PC-3 (cell line): Measurements from ENCODE around the gene PREB. TPM values are rescaled to one million over a fixed set of nuclear protein-coding genes. Genes with fewer than 3 reads are reported as not detected.

Experiments
- ATAC-seq: fragments of 200-7000 bp; cut with Tn5 transposase; 2 replicates; pipeline ENCODE4 v1.9.1; 2020; ENCODE audit warnings: mild to moderate bottlenecking, moderate library complexity
- BruUV-seq: library from RNA; stranded (reverse); fragments of 400-500 nt; replicated peaks from 2 replicates; lab custom pipeline; 2021; lab: Mats Ljungman, UMichigan
- CTCF ChIA-PET: fragments of 300-600 bp; sonication (Branson Sonifier 250); formaldehyde crosslinking; loops from one replicate; lab custom pipeline; 2022; ENCODE audit warnings: antibody characterized with exemption; lab: Charles Lee
- POLR2A ChIA-PET: fragments of 300-600 bp; sonication (Branson Sonifier 250); formaldehyde crosslinking; loops from one replicate; lab custom pipeline; 2022; ENCODE audit warnings: antibody characterized with exemption; ENCODE audit not compliant: unreplicated experiment; lab: Charles Lee
- DNase-seq: peaks from one replicate; pipeline ENCODE4 v3.0.0-alpha.2; 2015
- H2AFZ ChIP-seq: fragments of 300-600 bp; sonication (generic); 2 replicates; pipeline ENCODE4 v1.6.0; 2016; ENCODE audit warnings: antibody characterized with exemption, low read length
- H3F3A ChIP-seq: fragments of 300-600 bp; sonication (generic); one replicate; pipeline ENCODE4 v1.6.0; 2017; ENCODE audit warnings: antibody characterized with exemption, low read length, control low read depth, mild to moderate bottlenecking; ENCODE audit not compliant: unreplicated experiment
- H3K27ac ChIP-seq: fragments of 300-600 bp; sonication (generic); 2 replicates; pipeline ENCODE4 v1.5.1; 2016; ENCODE audit warnings: mild to moderate bottlenecking, low read length
- H3K27me3 ChIP-seq: fragments of 300-600 bp; sonication (generic); 2 replicates; pipeline ENCODE4 v1.6.1; 2016; ENCODE audit warnings: low read length, mixed read lengths
- H3K36me3 ChIP-seq: fragments of 300-600 bp; sonication (generic); 2 replicates; pipeline ENCODE4 v1.6.1; 2016; ENCODE audit warnings: low read depth, mixed run types, low read length, mixed read lengths
- H3K4me1 ChIP-seq: fragments of 300-600 bp; sonication (generic); 2 replicates; pipeline ENCODE4 v1.5.1; 2016; ENCODE audit warnings: low read length; ENCODE audit not compliant: insufficient read depth
- H3K4me2 ChIP-seq: fragments of 300-600 bp; sonication (generic); 2 replicates; pipeline ENCODE4 v1.6.0; 2016; ENCODE audit warnings: low read length
- H3K4me3 ChIP-seq: fragments of 300-600 bp; sonication (generic); 2 replicates; pipeline ENCODE4 v1.5.1; 2016; ENCODE audit warnings: mild to moderate bottlenecking, low read length, mixed read lengths
- H3K79me2 ChIP-seq: fragments of 300-600 bp; sonication (generic); 2 replicates; pipeline ENCODE4 v1.6.1; 2017; ENCODE audit warnings: low read length, mixed read lengths
- H3K9ac ChIP-seq: fragments of 300-600 bp; sonication (generic); 2 replicates; pipeline ENCODE4 v1.6.0; 2016; ENCODE audit warnings: mild to moderate bottlenecking, low read length
- H3K9me2 ChIP-seq: fragments of 300-600 bp; sonication (generic); replicated peaks from 2 replicates; pipeline ENCODE4 v1.6.1; 2016; ENCODE audit warnings: mixed run types, low read length, mixed read lengths
- H3K9me3 ChIP-seq: fragments of 300-600 bp; sonication (generic); 2 replicates; pipeline ENCODE4 v1.6.1; 2016; ENCODE audit warnings: low read length, mixed read lengths
- H4K20me1 ChIP-seq: fragments of 300-600 bp; sonication (generic); 2 replicates; pipeline ENCODE4 v1.6.1; 2016; ENCODE audit warnings: low read length, mixed read lengths
- CTCF ChIP-seq: fragments of 300-600 bp; sonication (generic); conservative IDR thresholded peaks from 2 replicates; pipeline ENCODE4 v1.5.1; 2017; ENCODE audit warnings: antibody characterized with exemption, low read depth, mild to moderate bottlenecking, low read length
- EZH2 ChIP-seq: fragments of 300-600 bp; sonication (generic); IDR thresholded peaks from one replicate; pipeline ENCODE4 v1.6.1; 2017; ENCODE audit warnings: antibody characterized with exemption, mild to moderate bottlenecking, low read length; ENCODE audit not compliant: unreplicated experiment
- EZH2phosphoT487 ChIP-seq: fragments of 300-600 bp; sonication (generic); IDR thresholded peaks from 2 replicates; pipeline ENCODE4 v1.6.1; 2018; ENCODE audit warnings: mild to moderate bottlenecking, antibody characterized with exemption, low read length, borderline replicate concordance
- intact Hi-C: fragments of 100-400 bp; cut with micrococcal nuclease; formaldehyde crosslinking; loops from 2 replicates; pipeline ENCODE4 v1.9.0; 2023
- total RNA-seq: library from RNA; depleted of rRNA; stranded (reverse); fragments of >200 nt; gene quantifications from 2 replicates; pipeline ENCODE4 v1.2.3, GENCODE V29; 2014

PREB gene
- total RNA-seq, 1 experiment from 2014 or later: 85.6 TPM

GRCh38 chr2:27164960-27165763, 30.7 kb upstream of the PREB start:
- H3K9ac ChIP-seq: no peak overlapping the region
- H4K20me1 ChIP-seq: no peaks in the 10 kb centered on the region
- no peaks in the 10 kb centered on the region for H3K79me2 ChIP-seq
- TF ChIP-seq EZH2: no peak
- no TSS peak for BruUV-seq
- intact Hi-C loops: no loop called here
- H3K36me3 ChIP-seq: no peaks in the 10 kb centered on the region
- H3F3A ChIP-seq: no peaks in the 10 kb centered on the region
- no peaks in the 10 kb centered on the region for H3K4me1 ChIP-seq
- no peak for DNase-seq
- H3K4me3 ChIP-seq: no peak overlapping the region
- ChIA-PET CTCF (no interaction called here), POLR2A (no interaction called here)
- H3K27ac ChIP-seq: no peak overlapping the region
- H3K9me2 ChIP-seq: no peaks in the 10 kb centered on the region
- ATAC-seq: no peak
- H3K4me2 ChIP-seq: no peak overlapping the region
- H3K9me3 ChIP-seq: no peaks in the 10 kb centered on the region
- no peaks in the 10 kb centered on the region for H3K27me3 ChIP-seq
- H2AFZ ChIP-seq: no peak overlapping the region

- Histone ChIP-seq H3K4me3 (no peak overlapping the region), H3K9ac (no peak overlapping the region), H3K36me3 (no peaks in the 10 kb centered on the region), H3K79me2 (no peaks in the 10 kb centered on the region), H3K4me1 (no peaks in the 10 kb centered on the region), H3K27me3 (no peaks in the 10 kb centered on the region), H2AFZ (peak overlapping the region; percentile 39; the same call in 1 of the 2 replicates), H3K4me2 (no peak overlapping the region), H4K20me1 (no peaks in the 10 kb centered on the region), H3K27ac (no peak overlapping the region), H3F3A (no peaks in the 10 kb centered on the region), H3K9me3 (no peaks in the 10 kb centered on the region), H3K9me2 (no peaks in the 10 kb centered on the region)
- ChIA-PET POLR2A (no interaction called here), CTCF (no interaction called here)
- BruUV-seq: no TSS peak
- TF ChIP-seq EZH2phosphoT487: no peak
- TF ChIP-seq CTCF: no peak
- no peak for TF ChIP-seq EZH2
- intact Hi-C loops: no loop called here
- DNase-seq: no peak
- no peak for ATAC-seq
These were observed 28.0 kb upstream of the PREB start for GRCh38 chr2:27162151-27163121.

DNA sequence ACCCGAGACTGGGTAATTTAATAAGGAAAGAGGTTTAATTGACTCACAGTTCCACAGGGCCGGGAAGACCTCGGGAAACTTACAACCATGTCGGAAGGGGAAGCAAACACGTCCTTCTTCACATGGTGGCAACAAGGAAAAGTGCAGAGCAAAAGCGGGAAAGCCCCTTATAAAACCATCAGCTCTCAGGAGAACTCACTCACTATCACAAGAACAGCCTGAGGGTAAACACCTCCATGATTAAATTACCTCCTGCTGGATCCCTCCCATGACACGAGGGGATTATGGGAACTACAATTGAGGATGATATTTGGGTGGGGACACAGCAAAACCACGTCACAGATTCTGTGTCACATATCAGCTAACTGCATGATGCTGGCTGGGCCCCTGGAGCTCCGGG, 25.8 kb upstream of the PREB start:
- intact Hi-C loops: no loop called here
- Histone ChIP-seq H2AFZ (no peak overlapping the region), H3K27ac (no peak overlapping the region), H3K9ac (no peak overlapping the region), H3K9me2 (no peaks in the 10 kb centered on the region), H3K9me3 (no peaks in the 10 kb centered on the region), H3K4me1 (no peaks in the 10 kb centered on the region), H3F3A (no peaks in the 10 kb centered on the region), H3K27me3 (no peaks in the 10 kb centered on the region), H3K36me3 (no peaks in the 10 kb centered on the region), H3K4me3 (no peak overlapping the region), H3K79me2 (no peaks in the 10 kb centered on the region), H3K4me2 (no peak overlapping the region), H4K20me1 (no peaks in the 10 kb centered on the region)
- ChIA-PET CTCF (no interaction called here), POLR2A (no interaction called here)
- BruUV-seq: no TSS peak
- TF ChIP-seq EZH2 (no peak), EZH2phosphoT487 (no peak)
- ATAC-seq: no peak
- DNase-seq: no peak
